Esophagus squamous epithelium (tissue), 4 donors: ENCODE results near the gene MRGPRF.

Experiments used
- POLR2A ChIP-seq, 4 donors: fragments of 450-650 bp; IDR thresholded peaks; one replicate each; pipeline ENCODE4 v1.6.1; 2017; ENCODE audit warnings: antibody characterized with exemption in 4 of 4, mild to moderate bottlenecking in 4 of 4, moderate library complexity in 3 of 4
- TF ChIP-seq, protein P1 (sequence below), 6 experiments: fragments of 450-650 bp in 4 of 6; fragments of 200-600 bp in 2 of 6; sonication (generic) in 2 of 6; IDR thresholded peaks; one replicate each; pipeline ENCODE4 v1.5.1; 2016 to 2019; ENCODE audit warnings: antibody characterized with exemption in 6 of 6, mild to moderate bottlenecking in 4 of 6, moderate library complexity in 4 of 6

DNA sequence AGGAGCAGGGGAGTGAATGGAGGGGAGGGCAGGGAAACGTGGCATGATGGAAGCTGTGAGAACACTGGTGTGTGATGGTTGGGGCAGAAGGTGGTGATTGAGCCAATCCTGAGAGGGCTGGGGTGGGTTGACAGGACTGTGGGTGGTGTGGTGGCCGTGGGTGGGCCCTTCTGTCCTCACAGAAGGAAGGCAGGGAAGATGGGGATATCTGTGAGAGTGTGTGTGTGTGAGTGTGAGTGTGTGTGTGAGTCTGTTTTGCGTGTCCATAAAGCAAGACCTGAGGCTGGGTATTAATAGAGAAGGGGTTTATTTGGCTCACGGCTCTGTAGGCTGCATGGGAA, 48.6 kb upstream of the MRGPRF start:
- TF ChIP-seq, protein P1, sequence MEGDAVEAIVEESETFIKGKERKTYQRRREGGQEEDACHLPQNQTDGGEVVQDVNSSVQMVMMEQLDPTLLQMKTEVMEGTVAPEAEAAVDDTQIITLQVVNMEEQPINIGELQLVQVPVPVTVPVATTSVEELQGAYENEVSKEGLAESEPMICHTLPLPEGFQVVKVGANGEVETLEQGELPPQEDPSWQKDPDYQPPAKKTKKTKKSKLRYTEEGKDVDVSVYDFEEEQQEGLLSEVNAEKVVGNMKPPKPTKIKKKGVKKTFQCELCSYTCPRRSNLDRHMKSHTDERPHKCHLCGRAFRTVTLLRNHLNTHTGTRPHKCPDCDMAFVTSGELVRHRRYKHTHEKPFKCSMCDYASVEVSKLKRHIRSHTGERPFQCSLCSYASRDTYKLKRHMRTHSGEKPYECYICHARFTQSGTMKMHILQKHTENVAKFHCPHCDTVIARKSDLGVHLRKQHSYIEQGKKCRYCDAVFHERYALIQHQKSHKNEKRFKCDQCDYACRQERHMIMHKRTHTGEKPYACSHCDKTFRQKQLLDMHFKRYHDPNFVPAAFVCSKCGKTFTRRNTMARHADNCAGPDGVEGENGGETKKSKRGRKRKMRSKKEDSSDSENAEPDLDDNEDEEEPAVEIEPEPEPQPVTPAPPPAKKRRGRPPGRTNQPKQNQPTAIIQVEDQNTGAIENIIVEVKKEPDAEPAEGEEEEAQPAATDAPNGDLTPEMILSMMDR (IDR thresholded peaks at IDR 0.05) = no peak
- no peak for TF ChIP-seq POLR2A (IDR thresholded peaks at IDR 0.05)
